ENCODE data around the gene STK32A. TPM values are rescaled to one million over a fixed set of nuclear protein-coding genes. Genes with fewer than 3 reads are reported as not detected.

STK32A gene
- polyA plus RNA-seq, 1 donor (not counting 4 experiments of a cell fraction or from before 2014, with no cell fraction given), result 0.01 TPM

DNA sequence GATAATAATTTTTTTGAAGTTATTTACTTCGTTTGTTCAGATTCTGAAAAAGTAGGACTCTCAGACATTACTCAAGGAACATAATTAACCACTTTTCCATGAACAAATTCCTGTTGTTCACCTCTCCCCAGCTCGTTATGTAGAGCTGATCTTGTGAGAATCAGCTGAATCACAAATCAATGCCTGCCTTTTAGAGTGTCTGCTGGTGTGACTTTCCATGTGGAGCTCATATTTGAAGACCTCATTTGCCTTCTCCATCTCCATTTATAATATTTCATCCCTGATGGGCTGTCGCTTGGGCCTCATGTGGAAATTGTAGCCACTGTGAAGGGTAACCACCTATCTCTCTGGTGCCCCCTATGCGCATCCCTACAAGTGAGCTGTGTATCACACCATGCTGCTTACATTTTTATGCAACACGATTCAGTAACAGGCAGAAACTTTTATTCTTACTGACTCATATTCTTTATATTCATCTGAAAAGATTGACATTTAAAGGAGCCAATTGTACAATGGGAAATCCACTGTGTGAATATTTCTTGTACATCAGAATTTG is 111.3 kb downstream of the STK32A start:
- Histone ChIP-seq H3K4me2 (ENCODE audit: control insufficient read depth, extremely low read depth, insufficient read depth, low read depth, low read length) (no peak overlapping the region), H3K27me3 (ENCODE audit: control insufficient read depth, extremely low read depth, insufficient read depth, low read length) (no peaks in the 10 kb centered on the region), H2AFZ (ENCODE audit: control insufficient read depth, low read length) (no peak overlapping the region), H3K4me3 (ENCODE audit: control insufficient read depth in 2 of 3, extremely low read depth in 1 of 3, insufficient read depth in 2 of 3, low read depth in 1 of 3, low read length in 3 of 3) (no peak overlapping the region), H4K20me1 (ENCODE audit: control insufficient read depth, extremely low read depth, insufficient read depth, low read length) (no peaks in the 10 kb centered on the region), H3K36me3 (ENCODE audit: control insufficient read depth in 2 of 2, extremely low read depth in 1 of 2, insufficient read depth in 2 of 2, low read length in 2 of 2) (no peaks in the 10 kb centered on the region), H3K4me1 (ENCODE audit: control insufficient read depth, extremely low read depth, insufficient read depth, low read length) (no peaks in the 10 kb centered on the region), H3K27ac (ENCODE audit: control insufficient read depth, insufficient read depth, low read length) (no peak overlapping the region), H3K9me1 (ENCODE audit: control insufficient read depth, extremely low read depth, insufficient read depth, low read length) (no peaks in the 10 kb centered on the region), H3K79me2 (ENCODE audit: control insufficient read depth, insufficient read depth, low read length) (no peaks in the 10 kb centered on the region), H3K9ac (ENCODE audit: control insufficient read depth, extremely low read depth, insufficient read depth, low read length) (no peak overlapping the region), H3K9me3 (ENCODE audit: control insufficient read depth, low read depth, low read length) (no peaks in the 10 kb centered on the region)
- no peak for TF ChIP-seq EZH2 (IDR thresholded peaks at IDR 0.05; ENCODE audit: low read length)
- no peak for TF ChIP-seq CTCF (optimal IDR thresholded peaks at IDR 0.05 in 1 of 3, IDR thresholded peaks at IDR 0.05 in 1 of 3, conservative IDR thresholded peaks at IDR 0.05 in 1 of 3; ENCODE audit: extremely low read depth in 1 of 3, insufficient read depth in 2 of 3, low read length in 3 of 3)
- FAIRE-seq (no peak), DNase-seq (ENCODE audit: low read depth, low spot score) (no peak)
- dilution Hi-C loops (cut with MboI; ENCODE audit: extremely low pct_ligation_motif_present, low sequenced_read_pairs), result no loop called here

DNA sequence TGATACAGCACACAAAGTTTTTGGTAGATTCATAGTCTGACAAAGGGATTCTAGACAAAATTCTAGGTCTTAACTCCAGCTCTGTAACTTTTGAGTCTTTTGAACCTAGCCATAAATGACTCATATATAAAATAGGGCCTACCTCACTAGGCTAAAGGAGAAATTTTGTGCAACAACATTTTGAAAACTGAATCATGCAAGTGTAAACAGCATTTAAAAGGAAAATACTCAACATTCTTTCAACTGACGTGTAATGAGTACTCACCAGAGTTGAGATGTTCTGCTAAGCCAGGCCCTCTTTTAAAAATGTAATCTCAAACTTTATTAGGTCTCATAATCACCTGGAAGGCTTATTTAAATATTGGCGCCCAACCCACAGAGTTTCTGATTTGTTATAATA is 113.2 kb downstream of the STK32A start:
- Histone ChIP-seq H3K79me2 (ENCODE audit: control insufficient read depth, insufficient read depth, low read length) (no peaks in the 10 kb centered on the region), H3K4me3 (ENCODE audit: control insufficient read depth in 2 of 3, extremely low read depth in 1 of 3, insufficient read depth in 2 of 3, low read depth in 1 of 3, low read length in 3 of 3) (no peak overlapping the region), H3K4me1 (ENCODE audit: control insufficient read depth, extremely low read depth, insufficient read depth, low read length) (no peaks in the 10 kb centered on the region), H2AFZ (ENCODE audit: control insufficient read depth, low read length) (no peak overlapping the region), H3K27me3 (ENCODE audit: control insufficient read depth, extremely low read depth, insufficient read depth, low read length) (no peaks in the 10 kb centered on the region), H3K27ac (ENCODE audit: control insufficient read depth, insufficient read depth, low read length) (no peak overlapping the region), H3K9me3 (ENCODE audit: control insufficient read depth, low read depth, low read length) (no peaks in the 10 kb centered on the region), H3K4me2 (ENCODE audit: control insufficient read depth, extremely low read depth, insufficient read depth, low read depth, low read length) (no peak overlapping the region), H3K9ac (ENCODE audit: control insufficient read depth, extremely low read depth, insufficient read depth, low read length) (no peak overlapping the region), H4K20me1 (ENCODE audit: control insufficient read depth, extremely low read depth, insufficient read depth, low read length) (no peaks in the 10 kb centered on the region), H3K36me3 (ENCODE audit: control insufficient read depth in 2 of 2, extremely low read depth in 1 of 2, insufficient read depth in 2 of 2, low read length in 2 of 2) (no peaks in the 10 kb centered on the region), H3K9me1 (ENCODE audit: control insufficient read depth, extremely low read depth, insufficient read depth, low read length) (no peaks in the 10 kb centered on the region)
- TF ChIP-seq EZH2 (IDR thresholded peaks at IDR 0.05; ENCODE audit: low read length) (no peak), CTCF (optimal IDR thresholded peaks at IDR 0.05 in 1 of 3, IDR thresholded peaks at IDR 0.05 in 1 of 3, conservative IDR thresholded peaks at IDR 0.05 in 1 of 3; ENCODE audit: extremely low read depth in 1 of 3, insufficient read depth in 2 of 3, low read length in 3 of 3) (no peak)
- FAIRE-seq, result no peak
- dilution Hi-C loops (cut with MboI; ENCODE audit: extremely low pct_ligation_motif_present, low sequenced_read_pairs), result no loop called here
- no peak for DNase-seq (ENCODE audit: low read depth, low spot score)

Measured in keratinocyte (primary cell).